Duodenal mucosa (tissue), 2 donors: ENCODE measurements around the gene MAMDC2.
"Not testable (repeated sequence)": the region's sequence is repeated elsewhere in the genome, so short reads cannot be mapped to it uniquely, and the experiment has no call there.

Experiments
- H3K27ac ChIP-seq: one replicate; pipeline ENCODE4 v1.7.0; 2013; ENCODE audit warnings: low read depth, low read length
- H3K27me3 ChIP-seq, 2 donors: one replicate each; pipeline ENCODE4 v1.7.0; 2013; ENCODE audit warnings: low read length in 2 of 2, control low read depth in 1 of 2; ENCODE audit not compliant: insufficient read depth in 2 of 2, control insufficient read depth in 1 of 2
- H3K36me3 ChIP-seq, 2 donors: one replicate each; pipeline ENCODE4 v1.7.0; 2013; ENCODE audit warnings: low read length in 2 of 2, control low read depth in 1 of 2; ENCODE audit not compliant: insufficient read depth in 2 of 2, control insufficient read depth in 1 of 2
- H3K4me1 ChIP-seq, 2 donors: one replicate each; pipeline ENCODE4 v1.7.0; 2013; ENCODE audit warnings: low read length in 2 of 2, control low read depth in 1 of 2; ENCODE audit not compliant: insufficient read depth in 2 of 2, control insufficient read depth in 1 of 2
- H3K4me3 ChIP-seq, 2 donors: one replicate each; pipeline ENCODE4 v1.7.0; 2013; ENCODE audit warnings: low read length in 2 of 2, low read depth in 1 of 2
- H3K9ac ChIP-seq, 2 donors: one replicate each; pipeline ENCODE4 v1.7.0; 2013; ENCODE audit warnings: low read length in 2 of 2, low read depth in 1 of 2
- H3K9me3 ChIP-seq, 2 donors: one replicate each; pipeline ENCODE4 v1.7.0; 2013; ENCODE audit warnings: low read length in 2 of 2, control low read depth in 1 of 2; ENCODE audit not compliant: control insufficient read depth in 1 of 2

MAMDC2 gene

DNA sequence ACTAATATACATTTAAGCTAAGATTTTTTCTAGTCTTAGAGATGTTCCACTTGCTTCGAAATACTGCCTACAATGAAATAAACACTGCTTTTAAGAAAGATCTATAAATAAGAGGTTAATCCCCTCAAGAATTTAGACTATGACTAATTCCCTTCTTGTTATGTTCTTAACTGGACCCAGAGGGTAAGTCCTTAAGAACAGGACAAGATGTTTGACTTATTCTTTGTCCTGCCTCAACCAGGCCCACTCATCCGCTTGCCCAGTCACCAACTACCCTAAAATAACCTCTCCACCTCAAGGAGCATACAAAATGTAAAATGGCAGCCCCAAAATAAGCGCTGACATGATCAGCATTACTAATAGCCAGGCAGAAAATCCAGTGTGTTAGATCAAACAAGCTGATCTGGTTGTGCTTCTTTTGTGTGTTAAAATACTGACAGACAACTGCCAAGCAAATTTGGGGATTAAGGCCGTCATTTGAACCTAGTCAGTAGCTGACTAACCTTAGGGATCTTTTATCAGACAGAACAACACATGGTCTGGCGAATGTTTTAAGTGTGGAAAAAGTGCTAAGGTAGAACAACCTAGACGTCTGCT lies 121.5 kb downstream of the MAMDC2 start:
- no peak overlapping the region for H3K9ac ChIP-seq
- no peaks in the 10 kb centered on the region for H3K4me1 ChIP-seq
- no peak overlapping the region for H3K27ac ChIP-seq
- H3K9me3 ChIP-seq: no peaks in the 10 kb centered on the region
- H3K4me3 ChIP-seq: no peak overlapping the region
- no peaks in the 10 kb centered on the region for H3K36me3 ChIP-seq
- no peaks in the 10 kb centered on the region for H3K27me3 ChIP-seq

DNA sequence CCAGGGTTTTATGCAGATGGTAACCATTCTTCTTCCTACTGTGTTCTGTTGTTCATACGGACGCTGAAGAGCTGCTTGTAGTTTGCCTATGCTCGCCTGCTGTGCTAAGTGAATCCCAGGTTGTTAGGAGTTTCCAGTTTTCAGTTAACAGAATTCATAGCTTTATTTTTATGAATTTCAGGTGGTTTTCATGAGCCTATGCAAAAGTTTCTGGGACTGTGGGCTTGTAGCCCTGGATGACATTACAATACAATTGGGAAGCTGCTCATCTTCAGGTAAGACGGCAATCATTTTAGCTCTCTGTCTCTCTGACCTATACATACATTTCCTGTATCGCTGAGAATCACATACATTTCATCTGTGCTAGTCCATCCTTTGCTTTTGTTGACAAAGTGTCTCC lies 124.9 kb downstream of the MAMDC2 start:
- Histone ChIP-seq H3K9ac (no peak overlapping the region), H3K36me3 (peaks cover 0 to 6% of the 10 kb centered on the region in 2 donors), H3K4me1 (no peaks in the 10 kb centered on the region), H3K27ac (no peak overlapping the region), H3K9me3 (no peaks in the 10 kb centered on the region), H3K27me3 (no peaks in the 10 kb centered on the region), H3K4me3 (no peak overlapping the region)

DNA sequence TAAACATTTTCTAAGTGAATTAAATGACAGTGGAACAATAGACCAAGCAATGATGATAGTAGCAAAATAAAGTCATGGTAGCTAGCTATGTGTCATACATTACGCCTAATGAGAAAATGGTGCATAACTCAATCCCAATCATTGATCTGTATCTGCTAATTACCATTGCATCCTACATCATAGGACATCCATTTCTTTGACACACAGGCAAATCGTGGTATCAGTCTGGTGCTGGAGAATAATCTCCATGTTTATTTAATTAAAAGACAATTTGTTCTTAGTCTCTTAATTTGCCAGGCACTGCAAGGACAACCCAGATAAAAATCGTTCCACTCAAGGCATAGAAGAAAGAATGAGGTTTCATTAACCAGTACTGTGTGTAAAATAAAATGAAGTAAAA lies 125.6 kb downstream of the MAMDC2 start:
- H3K27me3 ChIP-seq: no peaks in the 10 kb centered on the region
- no peaks in the 10 kb centered on the region for H3K9me3 ChIP-seq
- no peaks in the 10 kb centered on the region for H3K4me1 ChIP-seq
- H3K4me3 ChIP-seq: no peak overlapping the region
- peaks cover 0 to 6% of the 10 kb centered on the region in 2 donors for H3K36me3 ChIP-seq
- no peak overlapping the region for H3K9ac ChIP-seq
- H3K27ac ChIP-seq: no peak overlapping the region

DNA sequence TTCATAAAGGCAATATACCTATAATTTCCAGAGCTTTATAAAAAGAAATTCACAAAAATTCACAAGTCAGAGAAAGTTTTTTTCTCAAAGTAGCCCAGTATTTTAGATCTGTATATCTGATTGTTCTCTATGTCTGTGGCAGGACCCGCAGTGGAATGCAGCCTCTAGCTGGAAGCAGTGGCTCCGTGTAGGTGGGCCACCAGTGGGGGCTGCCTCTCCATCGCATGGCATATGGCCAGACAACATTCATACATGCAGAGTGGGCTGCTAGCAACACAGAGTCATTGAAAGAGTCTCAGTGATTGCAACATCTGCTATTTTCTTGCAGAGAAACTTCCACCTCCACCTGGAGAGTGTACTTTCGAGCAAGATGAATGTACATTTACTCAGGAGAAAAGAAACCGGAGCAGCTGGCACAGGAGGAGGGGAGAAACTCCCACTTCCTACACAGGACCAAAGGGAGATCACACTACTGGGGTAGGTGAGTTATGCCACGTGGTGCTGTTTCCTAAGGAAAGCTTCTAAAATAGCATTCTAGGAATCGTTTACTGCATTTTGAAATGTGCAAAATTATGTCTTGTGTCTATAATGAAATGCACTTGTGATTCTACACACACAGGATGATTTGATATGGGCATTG lies 126.6 kb downstream of the MAMDC2 start:
- Histone ChIP-seq H3K27ac (no peak overlapping the region), H3K9me3 (no peaks in the 10 kb centered on the region), H3K36me3 (peaks cover 0 to 6% of the 10 kb centered on the region in 2 donors), H3K9ac (no peak overlapping the region), H3K4me3 (no peak overlapping the region), H3K4me1 (no peaks in the 10 kb centered on the region), H3K27me3 (no peaks in the 10 kb centered on the region)

DNA sequence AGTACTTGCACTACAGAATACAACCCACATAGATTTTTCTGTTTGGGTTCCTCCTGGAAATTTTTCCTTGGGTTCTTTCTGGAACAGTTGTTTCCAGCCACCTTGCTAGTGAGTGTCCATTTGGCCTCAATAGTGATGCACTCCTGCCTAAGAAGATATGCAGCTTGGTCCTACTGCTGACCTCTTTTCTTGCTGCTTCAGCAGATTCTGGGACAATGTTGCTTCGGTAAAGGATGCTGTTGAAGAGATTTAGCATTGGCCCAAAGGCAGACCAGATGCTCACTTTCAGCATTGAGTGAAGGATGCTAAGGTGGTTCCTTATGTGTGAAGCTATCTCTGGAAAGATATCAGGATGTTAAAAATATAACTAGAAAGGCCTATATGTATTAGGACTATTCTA lies 128.9 kb downstream of the MAMDC2 start:
- Histone ChIP-seq H3K9ac (no peak overlapping the region), H3K4me1 (no peaks in the 10 kb centered on the region), H3K27me3 (no peaks in the 10 kb centered on the region), H3K27ac (no peak overlapping the region), H3K4me3 (no peak overlapping the region), H3K9me3 (no peaks in the 10 kb centered on the region), H3K36me3 (peaks cover 0 to 6% of the 10 kb centered on the region in 2 donors)

DNA sequence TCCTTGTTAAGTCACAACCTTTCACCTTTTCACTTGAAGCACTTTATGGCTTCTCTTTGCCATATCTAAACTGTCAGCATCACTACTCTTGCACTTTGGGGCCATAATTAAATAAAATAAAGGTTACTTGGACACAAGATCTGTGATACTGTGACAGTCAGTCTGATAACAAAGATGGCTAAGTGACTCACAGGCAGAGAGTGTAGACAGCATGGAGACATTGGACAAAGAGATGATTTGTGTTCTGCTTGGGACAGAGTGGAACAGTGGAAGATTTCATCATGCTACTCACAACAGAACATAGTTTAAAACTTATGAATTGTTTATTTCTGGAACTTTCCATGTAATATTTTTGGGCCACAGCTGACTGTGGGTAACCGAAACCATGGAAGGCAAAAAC lies 133.5 kb downstream of the MAMDC2 start:
- Histone ChIP-seq H3K9me3 (no peaks in the 10 kb centered on the region), H3K4me3 (no peak overlapping the region), H3K9ac (no peak overlapping the region), H3K27me3 (no peaks in the 10 kb centered on the region), H3K36me3 (no peaks in the 10 kb centered on the region), H3K4me1 (no peaks in the 10 kb centered on the region), H3K27ac (no peak overlapping the region)

DNA sequence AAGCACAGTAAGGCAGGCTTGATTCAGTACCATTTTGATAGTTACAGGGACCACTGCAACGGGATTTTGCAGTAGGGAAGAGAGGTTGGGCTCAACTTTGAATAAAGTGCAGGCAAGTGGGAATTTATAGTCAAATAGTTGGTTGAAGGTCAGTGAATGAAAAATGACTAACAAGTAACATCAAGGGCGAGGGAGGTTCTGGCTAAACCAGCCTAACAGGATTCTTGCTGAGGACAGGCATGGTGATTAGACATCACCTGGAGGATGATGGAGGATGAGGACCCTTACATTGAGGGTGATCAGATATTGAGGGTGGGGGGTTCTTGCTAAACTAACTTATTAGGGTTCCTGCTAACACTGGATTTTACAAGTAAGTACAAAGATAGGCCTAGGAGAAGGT lies 149.1 kb downstream of the MAMDC2 start:
- H3K9me3 ChIP-seq: no peaks in the 10 kb centered on the region
- H3K4me1 ChIP-seq: no peaks in the 10 kb centered on the region
- no peak overlapping the region for H3K9ac ChIP-seq
- no peak overlapping the region for H3K27ac ChIP-seq
- H3K36me3 ChIP-seq: no peaks in the 10 kb centered on the region
- no peak overlapping the region for H3K4me3 ChIP-seq
- H3K27me3 ChIP-seq: no peaks in the 10 kb centered on the region

DNA sequence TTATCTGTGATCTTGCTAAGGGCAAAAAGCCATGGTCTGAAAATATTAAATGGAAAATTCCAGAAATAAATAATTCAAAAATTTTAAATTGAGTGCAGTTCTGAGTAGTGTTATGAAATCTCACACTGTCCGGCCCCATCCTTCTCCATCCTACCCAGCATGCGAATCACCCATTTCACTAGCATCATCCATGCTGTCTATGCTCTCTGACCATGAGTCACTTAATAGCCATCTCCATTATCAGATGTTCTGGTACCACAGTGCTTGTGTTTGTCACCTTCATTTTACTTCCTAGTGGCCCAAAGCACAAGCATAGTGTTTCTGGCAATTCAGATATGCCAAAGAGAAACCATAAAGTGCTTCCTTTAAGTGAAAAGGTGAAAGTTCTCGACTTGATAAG lies 151.8 kb downstream of the MAMDC2 start:
- Histone ChIP-seq H3K4me1 (no peaks in the 10 kb centered on the region), H3K4me3 (no peak overlapping the region), H3K9ac (no peak overlapping the region), H3K27ac (no peak overlapping the region), H3K9me3 (no peaks in the 10 kb centered on the region), H3K27me3 (no peaks in the 10 kb centered on the region), H3K36me3 (no peaks in the 10 kb centered on the region)

DNA sequence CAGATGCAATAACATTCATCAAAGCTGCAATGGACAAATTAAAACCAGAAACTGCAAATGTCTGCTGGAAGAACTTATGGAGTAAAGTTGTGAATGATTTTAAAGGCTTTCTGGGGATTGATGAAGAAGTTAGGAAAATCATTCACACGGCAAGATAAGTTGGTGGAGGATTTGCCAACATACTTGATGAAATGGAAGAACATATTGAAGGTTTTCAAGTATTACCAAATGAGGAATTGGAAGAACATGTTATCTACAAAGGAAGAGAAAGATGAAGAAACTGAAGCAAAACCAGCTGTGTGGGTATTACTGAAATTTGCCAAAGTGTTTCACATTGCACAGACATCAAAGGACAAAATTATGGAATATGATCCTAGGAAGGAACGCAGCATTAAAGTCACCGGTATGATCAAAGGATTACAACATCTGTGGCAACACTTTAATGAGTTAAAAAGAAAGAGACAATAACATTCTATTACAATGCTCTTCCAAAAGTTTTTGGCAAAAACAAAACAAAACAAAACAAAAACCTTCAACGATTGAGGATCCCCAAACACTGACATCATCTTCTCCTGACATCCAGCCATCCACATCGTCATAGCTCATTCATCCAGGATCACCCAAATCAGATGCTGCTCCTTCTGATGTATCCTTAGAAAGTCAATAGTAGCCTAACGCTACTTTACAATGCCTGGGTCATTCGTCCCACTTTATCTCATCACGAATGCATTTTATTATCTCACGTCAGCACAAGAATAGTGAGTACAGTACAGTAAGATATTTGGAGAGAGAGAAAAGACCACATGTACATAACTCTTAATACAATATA lies 153.8 kb downstream of the MAMDC2 start:
- H3K9me3 ChIP-seq: no peaks in the 10 kb centered on the region
- no peaks in the 10 kb centered on the region for H3K36me3 ChIP-seq
- no peak overlapping the region for H3K4me3 ChIP-seq
- H3K4me1 ChIP-seq: no peaks in the 10 kb centered on the region
- no peak overlapping the region for H3K27ac ChIP-seq
- no peaks in the 10 kb centered on the region for H3K27me3 ChIP-seq
- no peak overlapping the region for H3K9ac ChIP-seq

DNA sequence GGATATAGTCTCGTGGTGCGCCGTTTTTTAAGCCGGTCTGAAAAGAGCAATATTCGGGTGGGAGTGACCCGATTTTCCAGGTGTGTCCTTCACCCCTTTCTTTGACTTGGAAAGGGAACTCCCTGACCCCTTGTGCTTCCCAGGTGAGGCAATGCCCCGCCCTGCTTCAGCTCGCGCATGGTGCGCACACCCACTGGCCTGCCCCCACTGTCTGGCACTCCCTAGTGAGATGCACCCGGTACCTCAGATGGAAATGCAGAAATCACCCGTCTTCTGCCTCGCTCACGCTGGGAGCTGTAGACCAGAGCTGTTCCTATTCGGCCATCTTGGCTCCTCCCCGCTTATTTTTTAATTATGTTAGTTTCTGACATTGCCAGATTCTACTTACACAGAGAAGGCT lies 161.1 kb downstream of the MAMDC2 start:
- not testable (repeated sequence) for H3K9ac ChIP-seq, H3K9me3 ChIP-seq, H3K36me3 ChIP-seq, H3K4me3 ChIP-seq, H3K4me1 ChIP-seq, H3K27ac ChIP-seq, H3K27me3 ChIP-seq
